GM18867 (cell line): ENCODE measurements around the gene VWA8.
A peak's percentile ranks its signal among the peaks of the same experiment; 100 is the strongest.
"Not testable (repeated sequence)": the region's sequence is repeated elsewhere in the genome, so short reads cannot be mapped to it uniquely, and the experiment has no call there.

Experiments
- ATAC-seq: cut with Tn5 transposase; IDR thresholded peaks from one replicate; pipeline ENCODE4 v1.9.1; 2021; ENCODE audit warnings: mild to moderate bottlenecking, moderate library complexity; ENCODE audit not compliant: unreplicated experiment

Gene VWA8

GRCh38 chr13:41928323-41928722, 32.6 kb downstream of the VWA8 start:
- no peak for ATAC-seq

DNA sequence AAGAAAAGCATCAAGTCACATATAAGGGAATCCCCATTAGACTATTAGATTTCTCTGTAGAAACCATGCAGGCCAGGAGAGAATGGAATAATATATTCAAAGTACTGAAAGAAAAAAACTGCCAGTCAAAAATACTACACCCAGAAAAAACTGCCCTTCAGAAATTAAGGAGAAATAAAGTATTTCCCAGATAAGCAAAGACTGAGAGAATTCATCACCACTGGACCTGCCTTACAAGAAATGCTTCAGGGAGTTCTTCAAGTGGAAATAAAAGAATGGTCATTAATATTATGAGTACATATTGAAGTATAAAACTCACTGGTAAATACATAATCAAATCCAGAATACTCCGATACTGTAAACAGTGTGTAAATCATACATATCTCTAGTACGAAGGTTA, 35.9 kb downstream of the VWA8 start:
- ATAC-seq: no peak

DNA sequence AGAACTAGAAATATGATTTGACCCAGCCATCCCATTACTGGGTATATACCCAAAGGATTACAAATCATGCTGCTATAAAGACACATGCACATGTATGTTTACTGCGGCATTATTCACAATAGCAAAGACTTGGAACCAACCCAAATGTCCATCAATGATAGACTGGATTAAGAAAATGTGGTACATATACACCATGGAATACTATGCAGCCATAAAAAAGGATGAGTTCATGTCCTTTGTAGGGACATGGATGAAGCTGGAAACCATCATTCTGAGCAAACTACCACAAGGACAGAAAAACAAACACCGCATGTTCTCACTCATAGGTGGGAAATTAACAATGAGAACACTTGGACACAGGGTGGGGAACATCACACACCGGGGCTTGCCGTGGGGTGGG, 38.0 kb downstream of the VWA8 start:
- not testable (repeated sequence) for ATAC-seq

DNA sequence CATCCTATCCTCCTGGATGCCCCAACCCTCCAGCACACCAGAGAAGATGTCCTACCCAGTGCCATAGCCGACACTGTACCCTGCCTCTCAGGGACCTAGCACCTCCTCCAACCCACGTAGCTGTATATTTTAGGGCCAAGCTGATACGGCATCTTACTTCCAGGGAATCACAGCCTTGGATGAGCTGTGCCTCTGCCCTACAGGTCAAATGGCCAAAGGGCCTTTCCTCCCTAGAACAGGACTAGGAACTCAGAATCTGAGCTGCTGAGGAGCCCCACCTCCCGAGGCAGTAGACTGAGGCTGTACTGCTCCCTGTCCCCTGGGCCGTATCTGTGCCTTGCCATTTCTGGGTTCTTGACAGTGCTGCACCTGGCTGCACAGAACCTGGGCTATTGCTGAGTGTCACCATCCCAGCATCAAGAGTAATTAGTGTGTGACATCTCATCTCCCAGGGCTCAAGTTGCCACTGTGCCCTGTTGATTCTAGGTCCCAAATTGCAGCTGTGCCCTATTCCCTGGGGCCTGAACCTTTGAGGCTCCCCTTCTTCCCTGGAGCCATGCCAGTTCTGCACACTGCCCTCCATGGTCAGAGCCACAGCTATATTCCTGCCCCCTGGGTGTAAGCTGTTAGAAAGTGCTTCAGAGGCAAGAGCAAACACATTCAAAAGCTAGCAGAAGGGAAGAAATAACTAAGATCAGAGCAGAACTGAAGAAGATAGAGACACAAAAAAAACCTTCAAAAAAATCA, 41.0 kb downstream of the VWA8 start:
- no peak for ATAC-seq

- ATAC-seq: no peak
Measured at GRCh38 chr13:41919031-41919740, 41.7 kb downstream of the VWA8 start.

DNA sequence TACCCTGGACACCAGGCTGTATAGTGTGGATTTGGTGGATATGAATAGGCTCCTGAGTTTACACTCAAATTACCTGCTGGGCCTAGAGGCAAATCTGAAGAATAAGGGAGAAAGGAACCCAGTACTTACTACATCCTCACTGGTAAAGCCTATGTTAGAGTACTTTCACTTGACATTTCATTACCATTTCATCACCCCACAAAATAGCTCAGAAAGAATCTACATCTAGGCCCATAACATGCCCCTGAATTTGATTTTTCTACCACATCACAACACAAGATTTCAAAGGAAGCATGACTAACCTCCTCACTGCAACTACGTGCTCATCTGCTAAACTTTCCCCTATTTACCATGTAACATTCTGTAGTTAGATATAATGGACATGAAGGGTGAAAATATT, 43.3 kb downstream of the VWA8 start:
- no peak for ATAC-seq

DNA sequence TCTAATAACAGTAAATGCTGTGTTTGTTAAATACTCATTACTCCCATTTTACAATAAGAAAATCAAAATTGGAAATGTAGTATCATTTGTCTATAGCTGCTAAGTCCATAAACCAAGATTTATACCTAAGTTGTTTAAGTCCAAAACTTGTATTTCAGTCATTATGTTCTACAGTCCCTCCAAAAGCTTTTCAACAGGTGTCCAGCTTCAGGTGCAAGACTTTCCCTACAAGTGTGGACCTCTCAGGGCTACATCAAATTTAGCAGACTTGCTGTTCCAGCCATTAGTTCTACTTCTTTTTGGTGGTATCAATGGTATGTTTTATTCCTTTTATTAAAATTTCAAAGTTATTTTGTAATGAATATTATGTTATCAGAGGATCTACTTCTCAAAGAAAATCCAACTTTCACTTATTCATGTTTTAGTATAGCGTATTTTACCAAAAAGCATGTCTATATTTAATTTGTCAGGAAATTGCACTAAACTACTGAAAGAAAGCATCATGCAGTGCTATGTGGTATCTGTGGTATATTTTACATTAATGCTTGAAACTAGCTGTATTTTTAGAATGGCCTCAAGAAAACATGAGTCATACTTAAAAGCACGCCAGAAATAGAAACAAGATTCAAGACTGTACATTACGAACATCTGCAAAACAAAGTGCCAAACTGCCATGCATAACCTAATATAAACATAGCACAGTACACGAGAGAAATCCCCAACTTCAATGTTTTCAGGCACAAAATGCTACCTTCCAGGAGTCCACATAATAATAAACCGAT, 44.5 kb downstream of the VWA8 start:
- peak; percentile 96 for ATAC-seq

DNA sequence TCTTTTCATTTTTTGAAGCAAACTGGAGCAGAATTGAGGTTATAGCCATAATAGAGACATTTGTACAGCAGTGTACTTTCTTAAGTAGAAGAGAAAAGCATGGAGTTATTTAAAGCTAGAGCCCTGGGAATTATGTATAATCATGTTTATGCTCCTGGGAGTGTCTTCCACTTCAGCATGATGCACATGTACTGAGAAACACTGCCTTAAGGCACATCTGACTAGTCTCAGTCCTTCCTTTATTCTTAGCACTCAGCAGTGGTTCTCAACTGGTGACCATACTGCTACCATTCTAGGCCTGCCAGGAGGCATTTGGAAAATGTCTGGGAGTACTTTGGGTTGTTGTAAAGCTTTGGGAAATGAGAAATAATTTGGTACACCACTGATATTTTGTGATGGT, 45.8 kb downstream of the VWA8 start:
- ATAC-seq: no peak

- no peak for ATAC-seq
Measured at GRCh38 chr13:41914552-41914951, 46.4 kb downstream of the VWA8 start.

DNA sequence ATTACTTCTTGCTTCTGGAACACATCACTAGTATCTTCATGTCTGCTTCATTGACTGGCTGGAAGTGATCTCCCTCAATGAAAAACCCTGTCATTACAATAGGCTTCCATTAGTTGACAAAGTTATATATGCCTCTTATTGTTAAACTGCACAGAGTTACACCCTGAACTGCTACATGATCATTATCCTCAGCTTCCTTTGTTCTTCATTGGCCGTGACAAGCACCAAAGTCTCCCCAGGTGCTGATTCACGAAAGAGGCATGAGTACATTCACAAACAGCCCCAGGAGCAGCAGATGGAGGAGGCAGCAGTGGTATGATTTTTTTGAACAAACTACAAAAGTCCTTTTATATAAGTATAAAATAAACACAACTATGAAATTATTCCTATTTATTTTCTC, 51.4 kb downstream of the VWA8 start:
- ATAC-seq: no peak

GRCh38 chr13:41905600-41906254, 55.2 kb downstream of the VWA8 start:
- peak; percentile 93 for ATAC-seq

DNA sequence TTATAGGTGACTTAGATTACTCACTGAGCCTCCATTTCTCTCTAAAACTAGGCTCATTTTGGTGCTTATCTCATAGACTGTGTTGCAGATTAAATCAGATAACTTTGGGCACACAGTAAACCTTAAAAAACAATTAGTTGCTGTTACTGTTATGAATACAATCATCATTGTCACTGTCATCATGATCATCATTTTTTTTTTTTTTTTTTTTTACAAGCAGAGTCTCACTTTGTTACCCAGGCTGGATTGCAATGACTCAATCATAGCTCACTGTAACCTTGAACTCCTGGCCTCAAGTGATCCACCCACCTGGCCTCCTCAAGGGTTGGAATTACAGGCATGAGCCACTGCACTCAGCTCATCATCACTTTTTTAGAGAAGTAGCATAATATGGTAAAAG, 60.0 kb downstream of the VWA8 start:
- no peak for ATAC-seq

DNA sequence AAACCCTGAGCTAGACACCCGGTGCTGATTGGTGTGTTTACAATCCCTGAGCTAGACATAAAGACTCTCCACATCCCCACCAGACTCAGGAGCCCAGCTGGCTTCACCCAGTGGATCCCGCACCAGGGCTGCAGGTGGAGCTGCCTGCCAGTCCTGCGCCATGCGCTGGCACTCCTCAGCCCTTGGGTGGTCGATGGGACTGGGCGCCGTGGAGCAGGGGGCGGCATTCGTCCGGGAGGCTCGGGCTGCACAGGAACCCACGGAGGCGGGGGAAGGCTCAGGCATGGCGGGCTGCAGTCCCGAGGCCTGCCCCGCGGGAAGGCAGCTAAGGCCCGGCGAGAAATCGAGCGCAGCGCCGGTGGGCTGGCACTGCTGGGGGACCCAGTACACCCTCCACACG, 62.5 kb downstream of the VWA8 start:
- ATAC-seq: not testable (repeated sequence)

DNA sequence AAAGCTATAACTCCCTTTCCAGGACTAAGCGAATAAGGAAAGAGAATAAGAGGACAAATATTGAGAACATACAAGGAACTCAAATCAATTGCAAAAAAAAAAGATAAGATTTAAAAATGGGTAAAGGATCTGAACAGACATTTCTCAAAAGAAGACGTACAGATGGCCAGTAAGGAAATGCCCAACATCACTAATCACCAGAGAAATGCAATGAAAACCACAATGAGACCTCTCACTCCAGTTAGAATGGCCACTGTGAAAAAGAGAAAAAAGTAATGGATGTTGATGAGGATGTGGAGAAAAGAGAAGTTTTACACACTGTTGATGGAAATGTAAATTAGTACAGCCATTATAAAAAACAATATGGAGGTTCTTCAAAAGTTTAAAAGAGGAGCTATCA, 63.8 kb downstream of the VWA8 start:
- no peak for ATAC-seq

DNA sequence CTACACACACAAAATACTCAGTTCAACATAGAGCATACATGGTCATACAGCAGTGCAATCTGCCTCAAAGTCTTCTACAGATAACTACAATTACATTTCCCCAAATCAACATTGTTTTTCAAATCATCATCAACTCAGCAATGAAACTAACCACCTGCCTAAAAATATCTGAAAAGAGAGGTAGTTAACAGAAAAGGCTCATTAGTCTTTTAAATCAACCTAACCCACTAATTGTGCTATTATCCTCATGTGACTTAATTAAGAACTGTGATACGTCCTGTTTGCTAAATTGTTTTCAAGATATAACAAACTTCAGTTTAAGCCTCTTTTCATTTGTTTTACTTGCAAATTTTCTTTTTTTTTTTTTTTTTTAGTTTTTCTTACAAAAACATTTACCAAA, 65.4 kb downstream of the VWA8 start:
- no peak for ATAC-seq

DNA sequence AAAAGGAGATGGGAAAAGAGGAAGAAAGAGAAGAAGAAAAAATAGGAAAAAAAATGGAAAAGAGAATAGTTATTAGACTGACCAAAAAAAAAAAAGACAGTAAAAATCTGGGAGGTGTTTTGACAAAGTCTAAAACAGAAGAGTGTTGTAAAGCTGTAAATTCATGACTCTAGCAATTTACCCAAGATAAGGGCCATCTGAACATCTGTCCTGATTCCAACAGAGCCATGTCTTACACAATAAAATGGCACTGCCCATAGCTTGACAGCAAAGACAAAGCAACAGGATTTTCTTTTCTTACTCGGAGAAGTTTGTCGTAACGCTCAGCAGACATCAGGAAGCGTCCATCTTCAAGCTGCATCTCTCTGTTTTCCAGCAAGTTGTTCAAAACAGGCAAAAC, 69.8 kb downstream of the VWA8 start:
- ATAC-seq: no peak

GRCh38 chr13:41883147-41883546, 77.8 kb downstream of the VWA8 start:
- no peak for ATAC-seq

DNA sequence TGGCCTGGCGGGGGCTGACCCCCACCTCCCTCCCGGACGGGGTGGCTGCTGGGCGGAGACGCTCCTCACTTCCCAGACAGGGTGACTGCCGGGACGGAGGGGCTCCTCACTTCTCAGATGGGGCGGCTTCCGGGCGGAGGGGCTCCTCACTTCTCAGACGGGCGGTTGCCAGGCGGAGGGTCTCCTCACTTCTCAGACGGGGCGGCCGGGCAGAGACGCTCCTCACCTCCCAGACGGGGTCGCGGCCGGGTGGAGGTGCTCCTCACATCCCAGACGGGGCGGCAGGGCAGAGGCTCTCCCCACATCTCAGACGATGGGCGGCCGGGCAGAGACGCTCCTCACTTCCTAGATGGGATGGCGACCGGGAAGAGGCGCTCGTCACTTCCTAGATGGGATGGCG, 79.0 kb downstream of the VWA8 start:
- ATAC-seq: not testable (repeated sequence)

GRCh38 chr13:41880966-41881365, 79.9 kb downstream of the VWA8 start:
- ATAC-seq: no peak

DNA sequence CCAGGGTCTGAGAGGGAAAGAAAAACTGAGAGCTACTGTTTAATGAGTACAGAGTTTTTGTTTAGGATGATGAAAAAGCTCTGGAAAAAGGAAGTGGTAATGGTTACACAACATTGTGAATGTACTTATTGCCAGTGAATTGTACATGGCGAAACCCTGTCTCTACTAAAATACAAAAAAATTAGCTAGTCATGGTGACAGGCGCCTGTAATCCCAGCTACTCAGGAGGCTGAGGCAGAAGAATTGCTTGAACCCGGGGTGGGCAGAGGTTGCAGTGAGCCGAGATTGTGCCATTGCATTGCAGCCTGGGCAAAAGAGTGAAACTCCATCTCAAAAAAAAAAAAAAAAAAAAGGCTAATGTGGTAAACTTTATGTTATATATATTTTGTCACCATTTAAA, 96.3 kb downstream of the VWA8 start:
- no peak for ATAC-seq

DNA sequence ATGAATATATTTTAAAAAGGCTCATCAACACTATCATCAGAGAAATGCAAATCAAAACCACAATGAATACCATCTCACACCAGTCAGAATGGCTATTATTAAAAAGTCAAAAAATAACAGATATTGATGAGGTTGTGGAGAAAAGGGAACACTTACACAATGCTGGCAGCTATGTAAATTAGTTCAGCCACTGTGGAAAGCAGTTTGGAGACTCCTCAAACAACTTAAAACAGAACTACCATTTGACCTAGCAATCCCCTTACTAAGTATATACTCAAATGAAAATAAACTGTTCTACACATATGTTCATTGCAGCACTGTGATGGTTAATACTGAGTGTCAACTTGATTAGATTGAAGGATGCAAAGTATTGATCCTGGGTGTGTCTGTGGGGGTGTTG, 98.2 kb downstream of the VWA8 start:
- not testable (repeated sequence) for ATAC-seq
